ENCODE measurements around the gene RNF111. TPM values are rescaled to one million over a fixed set of nuclear protein-coding genes. Genes with fewer than 3 reads are reported as not detected.

RNF111 gene
- total RNA-seq, 1 donor from 2014 or later: 55.8 TPM

DNA sequence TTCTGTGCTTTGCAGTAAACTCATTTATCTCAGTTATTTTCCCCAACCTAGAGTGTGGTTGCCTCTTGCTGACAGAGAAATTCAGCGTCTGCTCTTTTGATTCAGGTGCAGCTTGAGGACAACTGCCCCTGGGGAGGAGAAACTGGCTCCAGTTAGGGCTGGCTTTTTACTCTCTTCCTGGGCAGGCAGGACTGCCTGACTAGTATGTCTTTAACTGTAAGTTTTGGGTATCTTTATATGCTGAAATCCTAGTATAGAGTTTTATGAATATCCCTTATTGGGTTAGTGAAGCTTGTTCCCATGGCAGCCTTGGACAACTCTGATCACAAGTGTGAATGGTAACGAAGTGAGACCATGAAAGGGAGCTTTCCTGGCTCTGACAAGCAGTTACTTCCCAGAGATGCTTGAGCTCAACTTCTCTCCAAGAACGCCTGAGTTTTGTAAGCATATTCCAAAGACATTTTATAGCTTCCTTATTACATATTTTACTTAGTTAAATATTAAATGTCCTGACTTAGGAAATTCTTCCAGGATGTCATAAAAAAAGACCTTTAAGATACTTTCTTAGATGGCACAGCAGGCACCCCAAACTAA is 144.6 kb downstream of the RNF111 start:
- POLR2A ChIA-PET: no interaction called here
- H3K36me3 Mint-ChIP-seq (ENCODE audit: low read depth): peaks cover 37% of the 10 kb centered on the region
- H3K9me3 Mint-ChIP-seq: peaks cover 15% of the 10 kb centered on the region
- CTCF ChIA-PET: no interaction called here
- no peak for TF ChIP-seq CTCF (IDR thresholded peaks at IDR 0.05)
- H3K27ac Mint-ChIP-seq: no peak overlapping the region
- intact Hi-C loops (cut with micrococcal nuclease): no loop called here
- ATAC-seq (ENCODE audit: low read depth): no peak
- peaks cover 19% of the 10 kb centered on the region for H3K4me1 Mint-ChIP-seq
- H3K4me3 Mint-ChIP-seq: no peak overlapping the region
- H3K27me3 Mint-ChIP-seq: no peaks in the 10 kb centered on the region
- DNase-seq: no peak

DNA sequence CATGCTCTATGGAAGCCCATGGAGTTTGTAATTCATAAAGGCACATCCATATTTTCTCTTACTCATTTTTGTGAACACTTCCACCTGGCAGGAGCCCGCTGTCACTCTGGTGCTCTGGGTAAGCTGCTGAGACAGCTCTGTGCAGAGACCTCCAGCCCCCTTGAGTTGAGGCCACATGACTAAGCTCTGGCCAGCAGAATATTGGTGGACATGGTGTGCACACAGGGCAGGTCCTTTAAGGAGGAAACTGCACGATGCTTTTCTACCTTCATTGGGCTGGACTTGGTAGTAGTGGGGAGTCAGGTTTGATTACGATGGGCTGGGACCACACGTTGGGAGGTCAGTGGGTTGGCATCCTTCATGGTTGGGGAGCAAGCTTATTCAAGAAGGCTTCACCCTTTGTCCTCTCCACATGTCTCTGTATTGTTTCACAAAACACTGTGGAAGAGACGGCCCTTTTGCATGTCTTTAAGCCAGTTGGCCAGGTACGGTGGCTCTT is 146.5 kb downstream of the RNF111 start:
- Mint-ChIP-seq H3K4me3 (no peak overlapping the region), H3K9me3 (peaks cover 11% of the 10 kb centered on the region), H3K36me3 (ENCODE audit: low read depth) (peaks cover 52% of the 10 kb centered on the region), H3K27ac (no peak overlapping the region), H3K4me1 (peaks cover 5% of the 10 kb centered on the region), H3K27me3 (no peaks in the 10 kb centered on the region)
- ChIA-PET POLR2A (no interaction called here), CTCF (no interaction called here)
- DNase-seq: no peak
- intact Hi-C loops (cut with micrococcal nuclease): no loop called here
- TF ChIP-seq CTCF (IDR thresholded peaks at IDR 0.05): no peak
- no peak for ATAC-seq (ENCODE audit: low read depth)

GRCh38 chr15:59137566-59137965 is 150.1 kb downstream of the RNF111 start:
- no peak for ATAC-seq (ENCODE audit: low read depth)
- H3K4me1 Mint-ChIP-seq: peaks cover 10% of the 10 kb centered on the region
- POLR2A ChIA-PET: interaction anchor here (1.9 kb wide), 1 partner anchor 158 kb away, joined by 8 read pairs; no protein-coding TSS in a partner anchor
- no peak for TF ChIP-seq CTCF (IDR thresholded peaks at IDR 0.05)
- no peaks in the 10 kb centered on the region for H3K9me3 Mint-ChIP-seq
- no peaks in the 10 kb centered on the region for H3K27me3 Mint-ChIP-seq
- no peak for DNase-seq
- CTCF ChIA-PET: interaction anchor here (0.6 to 1.7 kb wide), 9 partner anchors 9 to 391 kb away, joined by 3 to 13 read pairs (median 5); partner anchors contain the start of gene RNF111
- H3K4me3 Mint-ChIP-seq: no peak overlapping the region
- H3K27ac Mint-ChIP-seq: peak overlapping the region; percentile 13
- peaks cover 50% of the 10 kb centered on the region for H3K36me3 Mint-ChIP-seq (ENCODE audit: low read depth)
- intact Hi-C loops (cut with micrococcal nuclease): no loop called here

GRCh38 chr15:59138243-59138642 is 150.8 kb downstream of the RNF111 start:
- ATAC-seq (ENCODE audit: low read depth): peak; percentile 96
- Mint-ChIP-seq H3K36me3 (ENCODE audit: low read depth) (peaks cover 55% of the 10 kb centered on the region), H3K27ac (peak overlapping the region; percentile 13), H3K4me1 (peaks cover 10% of the 10 kb centered on the region), H3K27me3 (no peaks in the 10 kb centered on the region), H3K4me3 (no peak overlapping the region), H3K9me3 (no peaks in the 10 kb centered on the region)
- ChIA-PET CTCF (interaction anchor here (0.6 to 1.7 kb wide), 10 partner anchors 9 to 390 kb away, joined by 3 to 13 read pairs (median 5); partner anchors contain the start of gene RNF111), POLR2A (interaction anchor here (0.6 to 1.9 kb wide), 2 partner anchors 158 to 292 kb away, joined by 7 to 8 read pairs; no protein-coding TSS in a partner anchor)
- intact Hi-C loops (cut with micrococcal nuclease): loop anchor here (1.0 kb wide), 3 partner anchors 158 to 391 kb away; no protein-coding TSS in a partner anchor
- TF ChIP-seq CTCF (IDR thresholded peaks at IDR 0.05): no peak
- peak; percentile 51 for DNase-seq

DNA sequence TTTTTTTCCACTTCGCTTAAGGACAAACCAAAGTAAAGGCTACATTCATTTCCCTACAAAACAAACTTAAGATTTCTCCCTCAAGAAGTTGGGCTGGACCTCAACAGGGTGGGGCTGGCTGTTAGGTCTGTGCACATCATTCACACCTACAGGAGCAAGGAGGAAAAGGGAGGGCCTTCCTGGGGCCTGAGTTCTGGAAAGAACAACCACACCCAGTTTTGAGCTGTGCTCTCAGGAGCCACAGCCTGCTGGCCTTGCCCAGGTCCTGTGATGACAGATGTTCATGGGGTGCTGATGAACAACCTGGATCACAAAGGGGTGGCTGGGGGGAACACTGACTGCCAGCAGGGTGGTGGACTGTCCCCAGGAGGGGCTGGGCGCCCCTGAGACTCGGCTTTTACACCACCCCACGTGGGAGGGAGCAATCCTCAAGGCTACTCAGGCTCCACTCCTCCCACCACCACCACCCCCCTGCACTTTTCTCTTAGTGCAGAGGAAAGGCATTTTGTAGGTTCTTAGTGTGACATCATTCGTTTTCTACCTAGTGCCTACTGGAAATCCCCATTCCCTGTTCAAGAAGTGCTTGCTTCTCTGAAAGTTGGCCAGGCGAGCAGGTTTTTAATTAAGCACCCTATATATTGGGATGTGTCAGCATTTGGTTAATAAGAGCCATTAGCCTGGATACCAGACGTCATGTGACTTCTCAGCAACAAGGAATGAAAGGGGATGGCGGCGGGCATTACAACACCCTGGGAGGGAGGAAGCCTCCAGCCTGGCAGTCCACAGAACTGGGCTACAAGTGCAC is 153.2 kb downstream of the RNF111 start:
- TF ChIP-seq CTCF (IDR thresholded peaks at IDR 0.05): no peak
- H3K4me1 Mint-ChIP-seq: peaks cover 10% of the 10 kb centered on the region
- CTCF ChIA-PET: no interaction called here

More for the DNA sequence above, 153.2 kb downstream of the RNF111 start:
- Mint-ChIP-seq H3K4me3 (no peak overlapping the region), H3K27me3 (no peaks in the 10 kb centered on the region), H3K36me3 (ENCODE audit: low read depth) (peaks cover 49% of the 10 kb centered on the region), H3K27ac (no peak overlapping the region), H3K9me3 (no peaks in the 10 kb centered on the region)
- ATAC-seq (ENCODE audit: low read depth) (no peak), DNase-seq (no peak)
- POLR2A ChIA-PET: interaction anchor here (0.6 kb wide), 1 partner anchor 375 kb away, joined by 4 read pairs; no protein-coding TSS in a partner anchor
- intact Hi-C loops (cut with micrococcal nuclease): no loop called here

Data from activated B cell treated with CpG ODN at 0.5 μM for 24 hours (primary cell).